IMR-90 (cell line): ENCODE data around the gene MAST3.

ENCODE experiments used
- CEBPB ChIP-seq: IDR thresholded peaks from 2 replicates; pipeline ENCODE4 v1.6.1; 2012; ENCODE audit warnings: low read depth, low read length, improper control_type of control experiment
- CTCF ChIP-seq: conservative IDR thresholded peaks from 2 replicates; pipeline ENCODE4 v1.5.1; 2012; ENCODE audit warnings: mild to moderate bottlenecking, low read depth, low read length, improper control_type of control experiment
- ELK1 ChIP-seq: fragments of 150-350 bp; IDR thresholded peaks from 2 replicates; pipeline ENCODE4 v1.6.1; 2016; ENCODE audit warnings: low read depth, mild to moderate bottlenecking, low read length, moderate library complexity, borderline replicate concordance
- MAFK ChIP-seq: IDR thresholded peaks from 2 replicates; pipeline ENCODE4 v1.6.1; 2012; ENCODE audit warnings: low read depth, low read length, improper control_type of control experiment
- MAZ ChIP-seq: IDR thresholded peaks from 2 replicates; pipeline ENCODE4 v1.6.1; 2012; ENCODE audit warnings: low read depth, mild to moderate bottlenecking, low read length, improper control_type of control experiment, moderate library complexity, borderline replicate concordance
- MXI1 ChIP-seq: IDR thresholded peaks from 2 replicates; pipeline ENCODE4 v1.6.1; 2012; ENCODE audit warnings: low read depth, mild to moderate bottlenecking, low read length, moderate library complexity, borderline replicate concordance
- NFE2L2 ChIP-seq: fragments of 150-350 bp; IDR thresholded peaks from 2 replicates; pipeline ENCODE4 v1.6.1; 2016; ENCODE audit warnings: low read depth, mild to moderate bottlenecking, low read length
- POLR2A ChIP-seq: IDR thresholded peaks from 2 replicates; pipeline ENCODE4 v1.6.1; 2012; ENCODE audit warnings: mild to moderate bottlenecking, low read depth, low read length
- RAD21 ChIP-seq: IDR thresholded peaks from 2 replicates; pipeline ENCODE4 v1.6.1; 2012; ENCODE audit warnings: low read length, improper control_type of control experiment
- RCOR1 ChIP-seq: IDR thresholded peaks from 2 replicates; pipeline ENCODE4 v1.6.1; 2012; ENCODE audit warnings: mild to moderate bottlenecking, low read length, improper control_type of control experiment; ENCODE audit not compliant: insufficient replicate concordance
- RFX5 ChIP-seq: IDR thresholded peaks from 2 replicates; pipeline ENCODE4 v1.8.0; 2012; ENCODE audit warnings: low read depth, mild to moderate bottlenecking, low read length, moderate library complexity
- SMC3 ChIP-seq: fragments of 150-350 bp; IDR thresholded peaks from 2 replicates; pipeline ENCODE4 v1.6.1; 2016; ENCODE audit warnings: low read depth, mild to moderate bottlenecking, antibody characterized with exemption, low read length, moderate library complexity
- USF2 ChIP-seq: fragments of 150-350 bp; IDR thresholded peaks from 2 replicates; pipeline ENCODE4 v1.6.1; 2017; ENCODE audit warnings: mild to moderate bottlenecking, antibody characterized with exemption, low read length, low read depth

GRCh38 chr19:18085702-18086457 is 11.7 kb upstream of the MAST3 start:
- TF ChIP-seq CTCF: no peak
- no peak for TF ChIP-seq USF2
- no peak for TF ChIP-seq SMC3
- TF ChIP-seq POLR2A: no peak
- TF ChIP-seq RCOR1: no peak
- TF ChIP-seq CEBPB: no peak
- TF ChIP-seq RAD21: no peak
- TF ChIP-seq RFX5: no peak
- no peak for TF ChIP-seq MAZ
- TF ChIP-seq NFE2L2: no peak
- no peak for TF ChIP-seq MXI1
- TF ChIP-seq MAFK: no peak
- TF ChIP-seq ELK1: no peak
